Bronchial epithelial cell (primary cell): Measurements from ENCODE around the gene LRP5. TPM values are rescaled to one million over a fixed set of nuclear protein-coding genes. Genes with fewer than 3 reads are reported as not detected.

Experiments used
- DNase-seq: peaks from one replicate; pipeline ENCODE4 v3.0.0-alpha.2; 2010; ENCODE audit warnings: low read depth
- FAIRE-seq: peaks from 2 replicates; lab custom pipeline; 2011; peaks lifted over from hg19 to GRCh38; lab: Jason Lieb, UNC
- H3K27me3 ChIP-seq: 2 replicates; pipeline ENCODE4 v1.5.1; 2011; ENCODE audit warnings: low read length; ENCODE audit not compliant: control insufficient read depth, insufficient read depth
- H3K36me3 ChIP-seq: 2 replicates; pipeline ENCODE4 v1.5.1; 2011; ENCODE audit warnings: low read length; ENCODE audit not compliant: control insufficient read depth, insufficient read depth
- H3K4me3 ChIP-seq: 2 replicates; pipeline ENCODE4 v1.5.1; 2011; ENCODE audit warnings: mild to moderate bottlenecking, low read depth, low read length, control low read depth
- CTCF ChIP-seq: IDR thresholded peaks from 2 replicates; pipeline ENCODE4 v1.5.1; 2011; ENCODE audit warnings: mild to moderate bottlenecking, moderate library complexity, low read length, control low read depth, inconsistent platforms; ENCODE audit not compliant: insufficient read depth, severe bottlenecking
- total RNA-seq: library from RNA; depleted of rRNA; stranded (reverse); fragments of >200 nt; gene quantifications from 2 replicates; pipeline ENCODE4 v1.2.1, GENCODE V29; 2014

LRP5 gene
- total RNA-seq, 1 donor from 2014 or later, result 21.6 TPM

GRCh38 chr11:68327586-68328370, 15.4 kb downstream of the LRP5 start:
- no peak for DNase-seq
- Histone ChIP-seq H3K27me3 (no peaks in the 10 kb centered on the region), H3K36me3 (no peaks in the 10 kb centered on the region), H3K4me3 (no peak overlapping the region)
- no peak for TF ChIP-seq CTCF
- FAIRE-seq, result no peak

DNA sequence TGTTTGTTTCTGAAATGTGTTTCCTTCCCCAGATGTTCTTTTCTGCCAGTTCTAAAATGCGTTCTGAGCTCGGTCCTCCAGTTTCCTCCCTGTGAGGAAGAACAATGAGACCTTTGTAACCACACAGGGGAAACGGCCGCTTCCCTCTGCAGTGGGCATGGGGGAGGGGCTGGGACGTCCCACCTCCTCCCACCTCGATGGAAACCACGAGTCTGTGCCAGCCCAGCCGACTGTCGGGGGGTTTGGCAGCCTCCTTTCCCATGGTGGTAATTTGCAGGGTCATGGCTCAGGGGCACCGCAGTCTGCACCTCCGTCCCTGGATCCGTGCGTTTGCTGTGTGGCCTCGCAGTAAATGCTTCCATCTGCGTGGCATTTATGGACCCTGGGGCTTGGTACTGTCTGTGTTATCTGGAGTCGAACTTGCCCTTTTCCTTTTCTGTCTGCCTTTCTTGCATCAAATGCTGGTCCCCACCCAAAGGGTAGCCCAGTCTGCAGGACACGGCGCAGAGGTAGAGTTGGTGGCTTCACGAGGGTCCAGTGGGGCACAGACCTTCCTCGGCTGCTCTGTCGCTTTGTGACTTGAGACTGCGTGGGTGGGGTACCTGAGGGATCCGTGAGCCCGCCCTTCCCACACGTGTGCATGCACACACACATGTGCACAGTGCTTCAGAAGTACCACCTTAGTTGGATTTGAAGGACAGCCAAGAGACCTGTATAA, 16.1 kb downstream of the LRP5 start:
- no peak for DNase-seq
- no peaks in the 10 kb centered on the region for H3K27me3 ChIP-seq
- no peak for TF ChIP-seq CTCF
- no peak overlapping the region for H3K4me3 ChIP-seq
- FAIRE-seq, result no peak
- no peaks in the 10 kb centered on the region for H3K36me3 ChIP-seq

DNA sequence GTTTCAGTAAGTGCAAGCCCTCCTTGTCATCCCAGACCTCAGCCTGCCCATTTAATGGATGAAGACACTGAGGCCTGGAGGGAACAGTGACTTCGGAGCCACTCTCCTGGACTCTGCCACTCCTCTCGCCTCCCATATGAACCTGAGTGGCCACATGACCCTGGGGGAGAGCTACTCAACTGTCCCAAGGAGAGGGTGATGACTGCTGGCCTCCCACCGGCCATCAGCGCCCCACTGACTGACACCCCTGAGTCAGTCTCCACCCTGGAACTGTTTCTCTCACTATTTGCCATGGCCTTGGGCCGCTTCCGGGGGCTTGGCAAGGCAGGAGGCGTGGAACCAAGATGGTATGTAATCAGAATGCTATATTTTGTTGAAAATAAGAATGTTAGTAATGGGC, 17.1 kb downstream of the LRP5 start:
- FAIRE-seq (no peak), DNase-seq (no peak)
- TF ChIP-seq CTCF, result no peak
- Histone ChIP-seq H3K4me3 (no peak overlapping the region), H3K36me3 (no peaks in the 10 kb centered on the region), H3K27me3 (no peaks in the 10 kb centered on the region)

GRCh38 chr11:68329978-68330699, 17.7 kb downstream of the LRP5 start:
- Histone ChIP-seq H3K36me3 (no peaks in the 10 kb centered on the region), H3K27me3 (no peaks in the 10 kb centered on the region), H3K4me3 (no peak overlapping the region)
- no peak for DNase-seq
- TF ChIP-seq CTCF, result no peak
- FAIRE-seq, result no peak

- no peak for DNase-seq
- FAIRE-seq, result no peak
- H3K4me3 ChIP-seq, result no peak overlapping the region
- TF ChIP-seq CTCF, result no peak
- no peaks in the 10 kb centered on the region for H3K36me3 ChIP-seq
- H3K27me3 ChIP-seq, result no peaks in the 10 kb centered on the region
Observed at GRCh38 chr11:68330700-68331337, 18.4 kb downstream of the LRP5 start.
